SHP77 treated with DMSO at 0.1 percent for 48 hours (cell line): Measurements from ENCODE around the gene KLRC2.
"Not testable (repeated sequence)": the region's sequence is repeated elsewhere in the genome, so short reads cannot be mapped to it uniquely, and the experiment has no call there.

ENCODE experiments used
- DNase-seq: peaks from one replicate; lab custom pipeline; 2025; lab: John Stamatoyannopoulos, UW

The KLRC2 gene

DNA sequence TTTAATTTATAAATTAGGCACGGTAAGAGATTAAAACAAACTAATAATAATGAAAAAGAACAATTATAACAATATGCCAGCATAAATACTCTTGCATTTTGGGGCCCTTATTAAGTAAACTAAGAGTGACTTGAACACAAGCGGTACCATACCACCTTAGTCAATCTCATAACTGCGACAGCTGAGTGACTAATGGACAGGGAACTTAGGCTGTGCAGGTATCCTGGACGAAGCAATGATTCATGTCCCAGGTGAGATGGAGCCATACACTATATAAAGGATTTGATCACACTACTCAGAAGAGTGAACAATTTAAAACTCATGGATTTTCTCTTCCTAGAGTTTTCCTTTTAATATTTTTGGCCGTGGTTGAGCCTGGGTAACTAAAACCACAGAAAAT lies 30.5 kb downstream of the KLRC2 start:
- DNase-seq = no peak

DNA sequence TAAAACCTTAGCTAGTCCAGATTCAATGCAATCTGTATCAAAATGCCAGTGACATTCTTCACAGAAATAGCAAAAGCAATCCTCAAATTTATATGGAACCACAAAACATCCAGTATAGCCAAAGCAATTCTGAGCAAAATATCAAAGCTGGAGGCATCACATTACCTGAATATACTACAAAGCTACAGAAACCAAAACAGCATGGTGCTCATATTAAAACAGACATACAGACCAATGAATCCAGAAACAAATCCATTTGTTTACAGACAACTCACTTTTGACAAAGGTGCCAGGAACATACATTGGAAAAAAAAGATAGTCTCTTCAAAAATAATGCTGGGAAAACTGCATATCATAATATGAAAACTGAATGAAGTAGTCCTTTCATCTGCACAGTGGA lies 31.0 kb downstream of the KLRC2 start:
- no peak for DNase-seq

DNA sequence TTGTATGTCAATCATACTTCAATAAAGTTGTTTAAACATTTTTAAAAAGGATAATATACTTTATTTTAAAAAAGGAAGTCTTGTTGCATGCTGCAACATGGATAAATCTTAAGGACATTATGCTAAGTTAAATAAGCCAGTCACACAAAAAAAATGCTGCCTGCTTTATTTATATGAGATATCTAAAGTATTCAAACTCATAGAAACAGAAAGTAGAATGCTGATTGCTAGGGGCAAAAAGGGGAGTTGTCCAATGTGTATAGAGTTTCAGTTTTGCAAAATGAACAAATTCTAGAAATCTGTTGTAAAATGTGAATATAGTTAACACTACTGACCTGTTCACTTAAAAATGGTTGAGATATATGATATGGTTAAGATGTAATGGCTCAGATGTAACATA lies 35.0 kb downstream of the KLRC2 start:
- DNase-seq = no peak

DNA sequence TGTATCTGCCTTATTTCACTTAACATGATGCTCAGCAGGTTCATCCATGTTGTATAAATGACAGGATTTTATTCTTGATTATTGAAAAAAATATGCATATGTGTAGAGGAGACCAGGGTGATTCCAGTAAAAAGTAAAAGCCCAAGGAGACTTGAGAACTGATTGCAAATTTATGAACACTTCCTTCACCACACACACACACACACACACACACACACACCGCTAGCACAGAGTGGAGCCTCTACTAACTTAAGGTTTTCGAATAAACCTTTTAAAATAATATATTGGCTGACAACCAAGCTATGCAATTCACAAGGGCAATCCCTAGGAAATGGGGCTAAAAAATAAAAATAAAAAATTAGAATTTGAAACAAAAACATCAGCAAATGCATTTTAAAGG lies 37.6 kb downstream of the KLRC2 start:
- DNase-seq = no peak

DNA sequence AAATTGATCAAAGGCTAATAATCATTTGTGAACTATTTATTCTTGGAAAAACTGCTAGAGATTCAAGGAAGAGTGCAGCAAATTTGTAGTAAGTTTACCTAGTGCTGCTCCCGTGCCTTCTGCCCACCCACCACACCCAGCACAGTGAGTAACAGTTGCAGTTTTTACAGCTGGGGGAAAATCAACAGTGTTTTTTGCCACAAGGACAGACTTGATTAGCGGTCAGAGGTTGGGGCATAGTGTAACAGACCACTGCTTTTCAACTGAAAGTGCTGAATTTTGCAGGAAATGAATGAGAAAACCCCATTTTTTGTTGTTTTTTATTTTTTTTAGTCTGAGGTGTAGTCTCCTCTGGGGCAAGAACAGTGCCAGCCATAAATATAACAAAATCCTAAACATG lies 38.5 kb downstream of the KLRC2 start:
- DNase-seq = no peak

DNA sequence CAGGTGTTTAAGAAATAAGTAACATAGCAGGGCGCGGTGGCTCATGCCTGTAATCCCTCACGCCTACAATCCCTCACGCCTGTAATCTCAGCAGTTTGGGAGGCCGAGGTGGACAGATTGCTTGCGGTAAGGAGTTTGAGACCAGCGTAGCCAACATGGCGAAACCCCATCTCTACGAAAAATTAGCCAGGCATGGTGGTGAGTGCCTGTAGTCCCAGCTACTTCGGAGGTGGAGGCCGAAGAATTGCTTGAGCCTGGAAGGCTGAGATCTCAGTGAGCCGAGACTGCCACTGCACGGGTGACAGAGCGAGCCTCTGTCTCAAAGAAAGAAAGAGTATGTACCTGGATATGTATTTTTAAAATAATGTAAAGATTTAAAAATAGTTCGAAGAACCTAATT lies 39.6 kb downstream of the KLRC2 start:
- not testable (repeated sequence) for DNase-seq

DNA sequence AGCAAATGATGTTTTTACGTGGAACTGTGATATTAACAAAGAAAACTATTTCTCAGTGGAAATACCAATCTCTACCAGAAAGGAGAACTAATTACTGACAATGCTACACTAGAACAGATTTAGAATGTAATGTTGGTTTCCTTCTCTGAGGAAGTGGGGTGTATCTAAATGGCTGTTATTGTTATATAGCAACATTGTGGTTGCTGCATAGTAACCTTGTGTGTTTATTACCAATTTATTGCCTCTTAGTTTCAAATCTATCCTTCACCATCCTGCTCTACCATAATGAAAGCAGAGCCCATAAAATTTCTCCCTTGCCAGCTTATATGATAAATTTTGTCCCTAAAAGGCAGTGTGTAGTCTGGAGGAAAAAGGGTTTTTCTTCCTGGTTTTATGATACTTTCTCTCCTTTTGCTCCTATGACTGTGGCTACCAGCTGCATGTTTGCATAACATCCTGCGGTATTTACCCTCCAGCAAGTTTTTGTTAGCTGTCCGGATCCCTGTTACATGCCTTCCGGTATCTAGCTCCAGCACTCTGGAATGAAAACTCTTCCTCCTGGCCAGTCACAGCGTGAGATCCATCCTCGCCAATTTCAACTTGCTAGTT lies 40.3 kb downstream of the KLRC2 start:
- DNase-seq = peak; percentile 47

DNA sequence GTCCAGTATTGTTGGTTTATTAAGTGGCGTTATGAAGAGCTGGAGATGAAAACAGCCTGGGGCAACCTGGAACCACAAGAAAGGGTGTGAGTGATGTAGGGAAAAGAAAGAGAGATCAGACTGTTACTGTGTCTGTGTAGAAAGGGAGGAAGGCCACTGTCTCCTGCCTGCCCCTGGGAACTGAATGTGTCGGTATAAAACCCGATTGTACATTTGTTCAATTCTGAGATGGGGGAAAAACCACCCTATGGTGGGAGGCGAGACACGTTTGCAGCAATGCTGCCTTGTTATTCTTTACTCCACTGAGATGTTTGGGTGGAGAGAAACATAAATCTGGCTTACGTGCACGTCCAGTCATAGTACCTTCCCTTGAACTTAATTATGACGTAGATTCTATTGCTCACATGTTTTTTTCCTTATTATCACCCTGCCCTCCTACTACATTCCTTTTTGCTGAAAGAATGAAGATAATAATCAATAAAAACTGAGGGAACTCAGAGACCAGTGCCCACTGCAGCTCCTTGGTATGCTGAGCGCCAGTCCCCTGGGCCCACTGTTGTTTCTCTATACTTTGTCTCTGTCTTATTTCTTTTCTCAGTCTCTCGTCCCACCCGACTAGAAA lies 41.2 kb downstream of the KLRC2 start:
- DNase-seq = not testable (repeated sequence)

DNA sequence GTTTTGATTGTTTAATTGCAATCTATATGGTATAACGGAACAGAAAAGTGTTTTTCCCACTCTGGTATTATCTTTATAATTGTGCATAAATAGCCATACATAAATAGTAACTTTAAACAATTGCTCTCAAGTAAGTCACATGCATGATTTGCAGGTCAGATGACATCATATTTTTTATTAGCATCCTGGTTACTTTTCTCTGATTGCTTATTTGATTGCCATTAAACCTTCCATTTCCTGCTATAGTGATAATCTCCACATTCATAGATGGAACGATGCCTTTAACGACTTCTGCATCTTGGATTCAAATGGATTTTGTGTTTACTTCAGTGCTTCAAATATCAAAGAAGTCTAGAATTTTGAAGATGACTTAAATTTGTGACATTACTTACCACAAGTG lies 42.5 kb downstream of the KLRC2 start:
- no peak for DNase-seq

DNA sequence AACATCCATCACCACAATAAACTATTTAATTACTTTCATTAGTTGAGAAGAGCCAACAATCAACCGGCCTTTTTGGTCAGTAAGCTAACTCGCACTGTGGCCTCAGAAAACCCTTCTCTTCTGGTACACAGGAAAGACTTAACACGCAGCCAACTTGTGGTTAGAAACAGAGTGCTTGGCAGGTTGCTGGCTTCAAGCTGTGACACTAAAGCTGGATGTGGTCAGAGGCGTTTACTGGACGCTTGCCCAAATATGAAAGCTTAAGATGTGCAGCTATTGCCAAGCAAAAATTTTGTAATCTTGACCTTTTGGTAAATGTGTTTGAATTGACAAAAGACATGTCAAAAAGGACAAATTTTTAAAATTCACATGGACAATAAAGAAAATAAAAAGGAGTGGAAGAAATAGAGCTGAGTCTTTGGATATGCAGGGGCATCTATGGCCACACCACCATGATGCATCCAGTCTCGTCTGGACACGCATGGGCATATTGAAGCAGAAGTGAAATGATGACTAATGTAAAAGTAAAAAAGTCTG lies 43.3 kb downstream of the KLRC2 start:
- DNase-seq = no peak

DNA sequence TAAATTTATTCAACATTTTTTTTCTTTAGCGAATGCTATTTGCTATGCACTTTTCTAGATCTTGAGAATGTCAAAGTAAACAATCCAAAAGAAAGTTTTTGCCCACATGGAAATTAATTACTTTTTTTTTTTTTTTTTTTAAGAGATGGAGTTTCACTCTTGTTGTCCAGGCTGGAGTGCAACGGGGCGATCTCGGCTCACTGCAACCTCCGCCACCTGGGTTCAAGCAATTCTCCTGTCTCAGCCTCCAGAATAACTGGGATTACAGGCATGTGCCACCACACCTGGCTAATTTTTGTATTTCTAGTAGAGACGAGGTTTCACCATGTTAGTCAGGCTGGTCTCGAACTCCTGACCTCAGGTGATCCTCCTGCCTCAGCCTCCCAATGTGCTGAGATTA lies 44.8 kb downstream of the KLRC2 start:
- DNase-seq = not testable (repeated sequence)

DNA sequence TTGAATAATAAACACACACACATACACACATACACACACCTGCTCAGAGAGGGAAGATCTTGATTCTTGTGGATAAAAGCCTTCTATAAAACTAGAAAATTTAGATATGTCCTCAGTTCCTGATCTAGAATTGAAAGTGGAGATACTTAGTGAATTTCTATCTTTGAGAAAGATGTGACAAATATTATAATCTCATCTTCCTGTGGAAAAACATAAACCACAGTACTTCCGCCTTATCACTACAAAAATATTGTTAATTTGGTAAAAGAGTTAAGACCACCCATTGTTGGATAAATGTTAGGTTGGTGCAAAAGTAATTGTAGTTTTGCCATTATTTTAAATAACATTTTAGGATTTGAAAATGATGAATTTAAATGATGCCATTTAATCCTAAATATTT lies 45.9 kb downstream of the KLRC2 start, which contains the start of gene KLRK1:
TSS of gene KLRK1 (minus strand) at position 138 of the 400 bp plus-strand sequence. CDS start 1,231 bp downstream, outside the sequence.
- no peak for DNase-seq

DNA sequence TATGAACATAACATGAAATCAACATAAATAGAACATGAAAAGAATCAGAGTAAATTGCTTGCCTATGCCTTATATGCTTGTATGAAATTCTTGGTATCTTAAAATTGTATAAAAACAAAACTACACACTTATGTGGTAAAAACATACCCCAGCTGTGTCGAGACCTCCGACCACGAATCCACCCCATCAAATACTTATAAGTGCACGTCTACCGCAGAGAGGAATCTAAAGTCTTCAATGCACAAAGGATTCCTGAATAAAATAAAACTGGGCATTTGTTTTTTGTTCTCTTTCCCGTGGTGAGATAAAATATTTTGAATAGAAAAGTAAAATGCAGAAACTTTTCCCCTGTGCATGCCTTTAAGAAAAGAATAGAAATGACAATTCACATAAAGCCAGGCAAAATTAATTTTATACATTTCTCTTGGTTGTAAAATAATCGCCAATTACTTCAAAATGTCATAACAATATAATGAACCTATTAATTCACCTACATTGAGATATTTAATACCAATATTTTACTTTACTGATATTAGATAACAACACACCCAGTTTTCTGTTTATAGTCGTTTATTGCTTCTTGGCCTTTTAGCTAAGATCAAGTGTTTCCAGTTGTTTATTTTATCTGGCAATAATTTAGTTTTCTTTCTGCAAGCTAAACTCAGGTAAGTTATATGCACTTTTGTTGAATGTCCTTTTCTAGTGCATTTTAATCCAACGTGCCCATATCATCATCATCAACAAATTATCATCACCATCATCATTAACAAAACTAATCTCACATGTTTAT lies 47.0 kb downstream of the KLRC2 start:
- DNase-seq = no peak

DNA sequence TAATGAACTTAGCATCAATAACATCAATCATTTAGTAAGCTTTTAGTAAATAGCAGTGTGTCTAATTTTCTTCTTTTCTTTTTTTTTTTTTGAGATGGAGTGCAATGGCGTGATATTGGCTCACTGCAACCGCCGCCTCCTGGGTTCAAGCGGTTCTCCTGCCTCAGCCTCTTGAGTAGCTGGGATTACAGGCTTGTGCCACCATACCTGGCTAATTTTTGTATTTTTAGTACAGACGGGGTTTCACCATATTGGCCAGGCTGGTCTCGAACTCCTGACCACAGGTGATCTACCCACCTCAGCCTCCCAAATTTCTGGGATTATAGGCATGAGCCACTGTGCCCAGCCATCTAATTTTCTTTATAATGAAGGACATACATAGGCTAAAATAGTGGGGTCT lies 48.3 kb downstream of the KLRC2 start:
- not testable (repeated sequence) for DNase-seq

DNA sequence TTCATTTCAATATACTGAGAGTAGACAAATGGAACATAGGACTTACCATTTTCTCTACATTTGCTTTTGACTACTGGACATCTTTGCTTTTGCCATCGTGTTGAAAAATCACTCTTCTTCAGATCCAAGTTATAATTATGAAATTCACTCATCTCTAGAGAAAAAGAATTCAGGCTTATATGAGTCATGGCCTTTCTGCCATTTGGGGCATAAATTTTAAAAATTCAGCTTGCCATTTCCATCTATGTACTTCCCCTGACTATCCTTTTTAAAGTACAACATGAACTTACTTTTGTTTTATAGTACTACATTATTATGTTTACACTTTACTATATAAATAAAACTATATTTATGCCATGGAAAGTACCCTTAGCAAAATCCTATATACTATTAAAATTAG lies 49.0 kb downstream of the KLRC2 start:
- no peak for DNase-seq

DNA sequence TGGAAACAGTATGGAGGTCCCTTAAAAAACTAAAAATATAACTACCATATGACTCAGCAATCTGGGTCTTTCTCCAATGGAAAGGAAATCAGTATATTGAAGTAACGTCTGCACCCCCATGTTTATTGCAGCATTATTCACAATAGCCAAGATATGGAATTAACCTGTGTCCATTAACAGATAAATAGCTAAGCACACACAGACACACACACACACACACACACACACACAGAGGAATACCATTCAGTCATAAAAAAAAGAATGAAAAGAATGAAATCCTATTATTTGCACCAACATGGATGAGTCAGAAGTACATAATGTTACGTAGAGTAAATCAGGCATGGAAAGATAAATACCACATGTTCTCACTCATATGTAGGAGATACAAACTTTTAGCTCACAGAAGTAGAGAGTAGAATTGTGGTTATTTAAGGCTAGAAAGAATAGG lies 50.6 kb downstream of the KLRC2 start:
- no peak for DNase-seq

DNA sequence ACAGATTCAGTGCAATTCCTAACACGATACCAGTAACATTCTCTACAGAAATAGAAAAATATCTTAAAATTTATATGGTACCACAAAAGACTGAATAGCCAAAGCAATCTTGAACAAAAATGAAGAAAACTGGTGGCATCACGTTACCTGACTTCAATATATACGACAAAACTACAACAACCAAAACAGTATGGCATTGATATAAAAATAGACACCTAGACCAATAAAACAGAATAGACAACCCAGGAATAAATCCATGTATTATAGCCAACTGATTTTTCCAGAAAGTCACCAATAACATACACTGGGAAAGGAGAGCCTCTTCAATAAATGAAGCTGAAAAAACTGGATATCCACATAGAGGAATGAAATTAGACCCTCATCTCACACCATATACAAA lies 51.6 kb downstream of the KLRC2 start:
- DNase-seq = no peak

DNA sequence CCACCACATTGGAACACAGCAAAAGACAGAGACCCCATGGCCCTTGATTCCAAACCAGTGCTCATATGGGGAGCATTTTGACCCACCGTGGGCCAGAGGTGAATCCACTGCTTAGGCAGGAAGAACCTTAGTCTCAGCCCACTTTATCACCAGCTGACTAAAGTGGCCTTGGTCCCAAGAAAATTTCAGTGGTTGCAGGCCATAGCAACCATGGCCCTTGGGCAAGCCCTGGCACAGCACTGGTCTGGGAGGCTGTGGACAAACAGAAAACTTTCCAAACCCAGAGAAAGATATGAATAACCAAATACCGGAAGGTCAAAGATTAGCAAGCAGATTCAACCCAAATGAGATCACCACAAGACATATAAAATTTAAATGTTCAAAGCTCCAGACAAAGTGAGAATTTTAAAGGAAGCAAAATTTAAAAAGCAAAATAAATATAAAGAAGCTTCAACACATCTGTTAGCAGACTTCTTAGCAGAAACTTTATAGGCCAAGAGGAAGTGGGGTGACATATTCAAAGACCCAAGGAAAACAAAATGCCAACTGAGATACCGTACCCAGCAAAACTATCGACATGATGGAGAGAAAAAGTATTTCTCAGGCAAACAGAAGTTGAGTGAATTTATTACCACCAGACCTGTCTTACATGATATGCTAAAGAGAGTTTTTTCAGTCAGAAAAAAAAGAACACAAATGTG lies 53.7 kb downstream of the KLRC2 start:
- DNase-seq = no peak
